CD4-positive, alpha-beta T cell treated with Interferon alpha-2 for 1 hour (primary cell): ENCODE measurements around the gene RABL3.
"Not testable (repeated sequence)": the region's sequence is repeated elsewhere in the genome, so short reads cannot be mapped to it uniquely, and the experiment has no call there.

Experiments used
- DNase-seq, 2 donors: peaks; one replicate each; pipeline ENCODE4 v3.0.0-alpha.2; 2020 to 2022

The RABL3 gene

DNA sequence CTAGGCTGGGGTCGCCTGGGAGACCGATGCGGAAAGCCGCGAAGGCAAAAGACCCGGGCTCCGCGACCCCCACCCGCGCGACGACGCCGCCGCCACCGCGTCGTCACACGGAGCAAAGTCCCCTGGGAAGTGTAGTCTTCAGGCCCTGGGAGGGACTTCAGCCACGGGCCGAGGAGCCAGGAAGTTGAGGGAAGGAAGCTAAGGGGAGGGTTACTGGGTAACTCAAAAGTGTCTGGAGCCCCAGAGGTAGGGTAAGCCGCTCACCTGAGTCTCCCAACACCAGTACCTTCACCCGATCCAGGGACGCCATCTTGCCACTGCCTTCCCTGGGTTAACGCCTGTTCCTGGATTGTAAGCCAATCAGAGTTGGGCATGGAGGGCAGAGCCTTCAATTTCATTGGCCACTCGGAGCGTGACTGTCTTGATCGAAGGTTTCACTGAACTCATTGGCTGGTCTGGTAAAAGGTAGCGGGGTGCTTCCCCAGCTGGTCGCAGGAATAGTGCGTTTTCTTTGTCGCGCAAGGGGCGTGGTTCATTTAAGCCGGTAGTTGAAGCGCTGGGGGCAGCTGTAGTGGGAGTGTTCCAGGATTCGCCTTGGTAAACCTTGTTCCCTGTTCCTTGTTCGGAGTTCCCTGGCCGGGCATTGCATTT lies at the start of gene RABL3, which contains the start of gene GTF2E1:
Gene RABL3, minus strand, starts transcription at position 319 of the 651 bp plus-strand sequence. Its CDS starts 9 bp downstream, at position 310.
Gene GTF2E1, plus strand, starts transcription at position 547 of the 651 bp plus-strand sequence. CDS start 7,809 bp downstream, outside the sequence.
- peak; percentile 97 to 99 for DNase-seq

GRCh38 chr3:120791913-120792312 lies 49.6 kb upstream of the RABL3 start:
- no peak for DNase-seq

DNA sequence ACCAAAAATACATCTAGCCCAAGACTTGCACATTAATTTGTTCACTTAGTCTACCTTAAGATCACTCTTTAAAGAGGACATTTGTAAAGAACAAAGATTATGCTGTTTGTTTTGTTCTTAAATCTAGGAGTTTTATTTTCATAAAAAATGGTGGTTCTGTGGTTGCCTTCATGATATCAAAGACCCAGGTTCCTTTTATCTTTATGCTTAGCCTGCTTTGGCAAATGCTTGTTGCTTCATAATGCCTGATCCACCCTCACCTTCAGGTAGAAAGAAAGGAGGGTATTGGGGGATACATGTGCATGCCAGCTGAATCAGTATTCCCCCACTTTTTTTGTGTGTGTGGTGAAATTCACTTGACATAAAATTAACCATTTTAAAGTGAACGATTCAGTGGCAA lies 48.7 kb upstream of the RABL3 start:
- no peak for DNase-seq

GRCh38 chr3:120785832-120786231 lies 43.5 kb upstream of the RABL3 start:
- DNase-seq, result not testable (repeated sequence)

DNA sequence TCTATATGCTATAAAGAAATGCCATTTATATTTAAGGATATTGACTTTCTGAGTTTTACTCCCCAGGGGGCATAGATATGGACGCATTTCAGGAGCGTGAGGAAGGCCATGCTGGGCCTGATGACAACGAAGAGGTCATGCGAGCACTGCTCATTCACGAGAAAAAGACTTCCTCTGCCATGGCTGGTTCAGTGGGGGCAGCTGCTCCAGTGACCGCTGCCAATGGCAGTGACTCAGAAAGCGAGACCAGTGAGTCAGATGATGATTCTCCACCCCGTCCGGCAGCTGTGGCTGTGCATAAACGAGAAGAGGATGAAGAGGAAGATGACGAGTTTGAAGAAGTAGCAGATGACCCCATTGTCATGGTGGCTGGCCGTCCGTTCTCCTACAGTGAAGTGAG lies 38.7 kb upstream of the RABL3 start:
- DNase-seq, result peak in 1 of 2 donors; percentile 1

DNA sequence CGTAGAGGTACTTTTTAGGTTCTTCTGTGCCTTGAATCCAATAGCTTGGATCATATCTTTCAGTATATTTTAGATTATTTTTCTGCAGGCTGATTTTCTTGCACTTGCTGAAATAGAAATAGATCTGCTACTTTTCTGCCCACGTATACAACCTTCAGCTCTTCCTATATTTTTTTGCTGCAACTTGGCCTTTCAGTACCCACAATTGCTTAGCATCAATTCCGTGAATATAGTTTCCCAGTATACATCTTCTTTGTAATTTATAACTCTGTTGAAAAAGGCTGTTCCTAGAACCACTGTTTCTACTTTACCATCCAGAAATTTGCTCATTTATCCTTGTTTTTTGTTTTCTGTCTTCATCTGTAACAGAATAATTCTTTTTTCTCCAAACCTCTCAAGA lies 36.5 kb upstream of the RABL3 start:
- DNase-seq, result no peak

- no peak for DNase-seq
Measured at GRCh38 chr3:120775411-120775810, 33.1 kb upstream of the RABL3 start.

DNA sequence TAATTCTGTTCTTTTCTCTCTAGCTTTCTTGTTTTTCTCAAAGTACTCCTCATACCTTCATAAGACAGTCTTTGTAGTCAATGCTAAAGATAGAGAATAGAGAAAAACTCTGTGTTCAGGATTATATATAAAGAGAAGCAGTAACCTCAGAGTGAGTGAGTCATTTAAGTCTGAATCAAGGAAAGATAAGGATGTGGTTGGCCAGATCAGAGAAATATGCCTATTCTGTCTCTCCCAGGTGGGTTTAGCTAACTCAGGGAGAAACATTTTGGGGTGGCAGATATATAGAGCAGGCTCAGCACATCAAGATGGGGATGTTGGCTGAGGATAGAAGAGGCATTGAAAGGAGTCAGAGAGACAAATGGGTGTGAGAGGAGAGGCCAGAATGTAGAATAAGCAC lies 31.6 kb upstream of the RABL3 start:
- no peak for DNase-seq

- no peak for DNase-seq
Measured at GRCh38 chr3:120772081-120772480, 29.8 kb upstream of the RABL3 start.

DNA sequence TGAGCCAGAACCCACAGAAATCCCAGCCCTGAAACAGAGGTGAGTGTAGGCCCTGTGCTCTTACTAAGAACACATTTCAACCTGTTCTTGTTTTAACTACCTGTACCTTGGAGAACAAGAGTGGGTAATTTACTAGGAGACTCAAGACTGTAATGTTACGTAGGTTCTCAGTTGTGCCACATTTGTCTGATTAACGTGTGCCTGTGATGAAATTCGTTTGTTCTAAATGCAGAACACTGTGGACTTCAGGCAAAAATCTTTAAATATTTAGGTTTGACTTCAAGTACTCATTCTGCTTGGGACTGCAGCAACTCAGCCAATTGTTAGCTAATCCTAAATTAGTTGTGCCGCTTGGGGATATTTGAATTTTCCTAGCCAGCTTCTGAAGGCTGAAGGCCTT lies 28.6 kb upstream of the RABL3 start:
- no peak for DNase-seq

DNA sequence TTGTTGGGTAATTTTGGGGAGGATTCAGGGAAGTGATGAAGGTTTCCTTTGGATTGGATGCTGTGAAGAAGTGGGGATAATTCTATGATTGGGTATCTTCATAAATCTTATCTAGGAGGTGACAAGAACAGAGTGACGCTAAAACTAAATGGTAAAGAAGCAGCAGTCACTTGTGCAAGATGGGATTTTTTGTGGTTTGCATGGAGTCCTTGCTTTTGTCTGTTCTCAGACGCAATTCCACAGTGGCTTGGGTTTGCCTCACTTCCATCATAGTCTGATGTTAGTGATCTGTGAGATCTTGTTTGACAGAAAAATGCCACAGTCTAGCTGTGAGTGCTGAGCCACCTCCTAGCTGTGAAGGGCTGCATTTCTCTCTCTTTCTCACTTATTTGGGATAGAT lies 27.1 kb upstream of the RABL3 start:
- DNase-seq, result no peak

DNA sequence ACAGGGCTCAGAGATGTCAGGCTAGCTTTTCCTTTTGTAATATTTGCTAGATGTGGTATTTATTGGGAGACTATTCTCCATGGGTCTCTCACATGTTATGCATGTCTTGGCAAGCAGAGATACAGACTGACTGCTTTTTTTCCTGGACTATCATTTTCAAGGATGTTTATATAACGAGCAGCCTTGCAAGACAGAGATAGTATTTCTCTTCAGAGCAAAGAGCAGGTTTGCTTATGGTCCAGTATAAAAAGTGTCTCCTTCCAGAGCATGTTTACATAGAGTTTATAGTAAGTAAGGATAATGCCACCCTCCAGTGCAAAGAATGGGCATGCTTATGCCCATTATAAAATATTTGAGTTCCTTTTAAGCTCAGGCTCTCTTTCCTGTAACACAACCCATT lies 24.8 kb upstream of the RABL3 start:
- no peak for DNase-seq

- DNase-seq, result no peak
Measured at GRCh38 chr3:120766576-120766975, 24.3 kb upstream of the RABL3 start.

DNA sequence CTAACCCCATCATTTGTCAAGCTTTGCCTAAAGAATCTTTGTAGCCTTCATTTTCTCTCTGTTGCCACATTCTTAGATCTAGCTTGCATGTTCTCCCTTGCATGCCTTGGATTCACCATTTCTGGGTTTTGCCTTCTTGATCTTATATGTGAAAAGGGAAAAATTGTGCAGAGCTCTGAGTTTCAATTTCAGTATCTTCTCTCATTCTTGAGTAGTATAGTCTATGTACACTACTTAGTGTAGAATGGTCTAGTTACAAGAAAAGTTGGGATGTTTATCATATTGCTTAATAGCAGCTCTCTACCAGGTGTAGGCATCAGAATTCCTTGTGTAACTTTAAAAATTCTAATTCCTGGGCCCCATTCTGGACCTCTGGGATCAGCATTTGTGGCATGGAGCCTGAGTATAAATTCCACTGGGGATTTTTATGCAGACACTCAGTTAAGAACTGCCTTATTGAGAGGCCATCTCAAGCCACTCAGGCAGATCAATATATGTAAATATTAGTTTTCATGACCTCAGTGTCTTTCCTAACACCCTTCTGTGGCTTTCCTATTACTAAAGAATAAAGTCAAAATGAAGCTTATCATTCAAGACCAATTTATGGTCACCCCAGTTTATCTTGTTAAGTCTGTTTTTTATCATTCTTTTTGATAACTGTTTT lies 23.6 kb upstream of the RABL3 start:
- DNase-seq, result no peak

DNA sequence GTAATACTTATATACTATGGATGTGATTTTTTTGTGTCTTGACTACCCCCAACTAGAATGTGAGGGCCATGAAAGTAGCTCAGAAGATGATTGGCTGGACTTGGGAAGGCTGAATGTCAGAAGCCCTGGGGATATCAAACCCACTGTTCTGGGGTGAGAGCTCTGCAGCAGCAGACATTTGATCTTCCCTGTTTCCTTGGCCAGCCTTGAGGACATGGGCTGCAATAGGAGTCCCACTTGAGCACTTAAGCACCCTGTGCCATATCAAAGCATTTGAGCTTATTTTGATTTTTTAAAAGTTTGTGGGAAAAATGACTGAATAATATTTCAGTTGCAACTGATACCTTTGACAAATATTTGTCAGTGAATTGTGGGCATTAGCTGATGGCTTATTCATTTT lies 21.9 kb upstream of the RABL3 start:
- no peak for DNase-seq

GRCh38 chr3:120763601-120764000 lies 21.3 kb upstream of the RABL3 start:
- no peak for DNase-seq

DNA sequence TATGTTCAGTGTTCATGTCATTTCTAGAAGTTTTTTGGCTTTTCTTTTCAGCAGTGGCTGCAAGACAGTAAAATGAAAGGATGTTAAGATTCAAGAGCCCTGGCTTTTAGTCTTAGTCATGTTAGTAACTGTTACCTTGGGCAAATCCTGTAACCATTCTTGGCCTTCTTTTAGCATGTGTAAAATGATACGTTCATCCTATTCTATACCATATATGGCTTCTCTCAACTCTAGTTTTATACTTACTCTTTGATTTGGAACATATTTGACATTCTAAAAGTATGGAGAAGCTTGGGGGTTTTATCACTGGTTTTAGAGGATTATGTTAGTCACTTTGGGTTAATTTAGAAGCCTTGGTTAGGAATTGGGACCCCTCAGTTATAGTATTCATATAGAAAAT lies 20.3 kb upstream of the RABL3 start:
- DNase-seq, result no peak

DNA sequence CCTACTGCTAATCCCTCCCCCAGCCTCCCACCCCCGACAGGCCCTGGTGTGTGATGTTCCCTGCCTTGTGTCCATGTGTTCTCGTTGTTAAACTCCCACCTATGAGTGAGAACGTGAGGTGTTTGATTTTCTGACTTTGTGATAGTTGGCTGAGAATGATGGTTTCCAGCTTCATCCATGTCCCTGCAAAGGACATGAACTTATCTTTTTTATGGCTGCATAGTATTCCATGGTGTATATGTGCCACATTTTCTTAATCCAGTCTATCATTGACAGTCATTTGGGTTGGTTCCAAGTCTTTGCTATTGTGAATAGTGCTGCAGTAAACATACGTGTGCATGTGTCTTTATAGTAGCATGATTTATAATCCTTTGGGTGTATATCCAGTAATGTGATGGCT lies 16.2 kb upstream of the RABL3 start:
- DNase-seq, result not testable (repeated sequence)

DNA sequence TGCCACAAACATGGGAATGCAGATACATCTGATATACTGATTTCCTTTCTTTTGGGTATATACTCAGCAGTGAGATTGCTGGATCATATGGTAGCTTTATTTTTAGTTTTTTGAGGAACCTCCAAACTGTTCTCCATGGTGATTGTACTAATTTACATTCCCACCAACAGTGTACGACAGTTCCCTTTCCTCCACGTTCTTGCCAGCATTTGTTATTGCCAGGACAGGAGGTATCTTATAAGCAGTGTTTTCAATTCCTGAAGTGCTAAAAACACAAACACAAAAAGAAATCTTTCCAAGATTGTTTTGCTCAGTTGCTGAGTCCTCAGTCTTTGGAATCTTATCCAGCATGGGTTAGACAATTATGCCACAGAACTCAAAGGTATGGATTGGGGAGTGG lies 13.7 kb upstream of the RABL3 start:
- no peak for DNase-seq

DNA sequence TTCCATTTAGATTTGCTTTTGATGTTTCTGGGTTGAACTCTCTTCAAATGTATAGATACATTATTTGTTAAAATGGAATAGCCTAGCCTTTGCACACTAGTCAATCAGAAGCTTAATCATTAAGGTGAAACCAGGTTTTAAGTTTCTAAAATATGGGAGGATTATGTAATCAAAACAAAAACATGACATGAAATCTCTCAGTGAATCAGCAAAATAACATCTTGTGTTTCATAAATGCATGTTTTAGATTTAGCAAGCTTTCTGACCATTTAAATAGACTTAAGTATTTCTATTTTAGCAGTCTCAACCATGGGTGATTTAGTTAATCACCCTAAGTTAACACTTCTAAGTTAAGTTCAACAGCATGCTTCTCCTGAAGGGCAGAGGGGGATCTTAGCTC lies 11.5 kb upstream of the RABL3 start:
- no peak for DNase-seq

- no peak for DNase-seq
Measured at GRCh38 chr3:120752865-120753264, 10.5 kb upstream of the RABL3 start.

DNA sequence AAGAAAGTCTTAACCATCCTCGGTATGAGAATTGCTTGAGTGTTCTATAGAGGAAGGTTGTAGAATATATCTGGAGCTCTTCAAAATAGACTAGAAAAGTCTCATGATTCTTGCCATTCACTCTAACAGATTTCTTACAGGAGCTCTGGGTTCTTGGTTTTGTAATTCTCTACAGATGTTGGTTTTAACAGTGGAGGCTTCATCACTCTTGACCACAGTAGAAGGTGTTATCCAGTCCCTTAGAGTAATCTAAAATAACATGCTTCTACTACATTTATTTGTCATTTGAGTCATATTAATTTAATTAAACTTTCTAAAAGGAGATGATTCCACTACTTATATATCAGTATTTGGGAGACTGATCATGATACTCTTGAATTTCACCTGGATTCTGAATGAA lies 9.9 kb upstream of the RABL3 start:
- no peak for DNase-seq

DNA sequence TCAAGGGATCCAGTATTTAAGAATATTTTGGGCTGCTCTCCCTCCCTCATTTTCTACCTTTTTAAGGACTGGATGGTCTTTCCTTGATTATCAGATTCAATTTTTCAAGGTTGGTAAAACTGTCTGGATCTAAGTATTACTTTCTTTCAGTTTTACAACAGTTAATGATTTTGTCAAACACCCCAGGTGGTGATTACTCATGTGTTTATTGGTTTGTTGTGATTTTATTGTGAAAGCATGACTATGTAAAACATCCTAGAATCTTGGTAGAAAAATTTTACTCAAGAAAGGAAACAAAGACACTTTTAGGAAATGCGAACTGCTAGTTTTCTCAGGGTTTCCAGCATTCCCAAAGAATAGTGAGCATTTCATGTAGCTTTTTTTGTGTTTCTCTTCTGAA lies 7.5 kb upstream of the RABL3 start:
- no peak for DNase-seq

DNA sequence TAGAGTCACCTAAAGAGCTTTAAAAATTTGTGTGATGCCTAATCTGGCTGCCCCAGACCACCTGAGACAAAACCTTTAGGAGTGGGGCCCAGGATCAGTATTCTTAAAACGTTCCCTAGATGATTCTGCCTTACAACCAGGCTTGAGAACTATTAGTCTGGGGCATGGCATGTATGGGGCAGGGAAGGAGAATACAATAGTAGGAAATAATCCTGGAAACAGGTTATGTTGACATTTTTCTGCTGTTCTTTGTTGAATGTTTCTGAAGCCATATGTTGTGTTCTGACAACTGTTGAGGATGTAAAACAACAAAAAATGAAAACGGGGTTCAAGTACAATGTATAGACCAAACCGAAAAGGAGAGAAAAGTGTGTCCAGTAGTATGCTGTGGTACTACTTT lies 3.1 kb upstream of the RABL3 start:
- no peak for DNase-seq
